Stimulated activated CD4-positive, alpha-beta T cell treated with anti-CD3 and anti-CD28 coated beads, Interleukin-12 subunit alpha, Interleukin-12 subunit beta, amount 100 ng/mL, for 4 hours (primary cell): ENCODE measurements around the gene YIF1A.
A peak's percentile ranks its signal among the peaks of the same experiment; 100 is the strongest.

Source experiments
- DNase-seq: peaks from one replicate; pipeline ENCODE4 v3.0.0-alpha.2; 2020

Gene YIF1A

GRCh38 chr11:66288671-66289547 is at the start of gene YIF1A:
Gene YIF1A, minus strand, starts transcription at chr11:66289143. Its CDS starts 158 bp downstream, at chr11:66288985.
- DNase-seq = peak; percentile 95

GRCh38 chr11:66337103-66337899 is 48.4 kb upstream of the YIF1A start:
- DNase-seq = no peak

GRCh38 chr11:66336234-66337102 is 47.5 kb upstream of the YIF1A start, which contains the start of gene RIN1:
Gene RIN1, minus strand, starts transcription at chr11:66336434. Its CDS starts 32 bp downstream, at chr11:66336402.
- DNase-seq = no peak

- DNase-seq = no peak
Observed at GRCh38 chr11:66335531-66336233, 46.7 kb upstream of the YIF1A start.

DNA sequence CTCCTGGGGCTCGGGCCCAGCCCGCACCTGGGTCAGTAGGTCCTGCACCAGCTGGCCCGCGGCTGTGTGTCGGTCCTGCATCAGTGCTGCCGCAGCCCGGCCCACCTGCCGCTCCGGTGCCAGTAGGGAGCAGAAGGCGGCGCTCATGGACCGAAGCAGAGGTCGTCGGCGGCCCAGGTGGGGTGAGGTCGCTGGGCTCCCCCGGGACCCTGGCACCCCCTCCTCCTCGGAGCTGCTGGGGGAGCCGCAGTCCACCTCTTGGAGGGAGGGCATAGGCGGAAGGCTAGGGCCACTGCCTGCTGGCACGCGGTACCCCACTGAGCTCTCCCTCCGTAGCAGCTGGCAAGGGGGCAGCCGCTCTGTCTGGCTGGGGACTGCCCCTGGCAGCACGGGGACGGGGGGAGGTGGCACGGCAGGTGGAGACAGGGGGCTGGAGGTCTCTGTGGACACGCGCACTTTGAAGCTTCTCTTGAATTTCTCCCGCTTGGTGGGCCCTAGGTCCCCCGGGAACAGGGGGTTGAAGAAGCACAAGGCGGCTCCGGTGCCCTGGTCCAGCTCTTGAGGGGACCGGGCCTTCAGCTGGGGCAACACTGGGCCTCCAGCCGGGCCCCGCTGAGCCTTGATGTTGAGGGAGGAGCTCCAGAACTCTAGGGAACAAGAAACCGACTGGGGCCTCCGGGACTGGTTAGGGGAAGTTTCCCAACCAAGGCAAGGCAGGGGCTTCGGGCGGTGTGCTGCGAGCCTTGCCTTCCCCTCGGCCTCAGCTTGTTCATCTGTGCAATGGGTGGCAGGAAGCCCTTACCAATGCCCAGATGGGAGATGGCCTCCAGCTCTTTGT is 45.9 kb upstream of the YIF1A start:
- DNase-seq = no peak

GRCh38 chr11:66333896-66334604 is 45.1 kb upstream of the YIF1A start:
- no peak for DNase-seq

DNA sequence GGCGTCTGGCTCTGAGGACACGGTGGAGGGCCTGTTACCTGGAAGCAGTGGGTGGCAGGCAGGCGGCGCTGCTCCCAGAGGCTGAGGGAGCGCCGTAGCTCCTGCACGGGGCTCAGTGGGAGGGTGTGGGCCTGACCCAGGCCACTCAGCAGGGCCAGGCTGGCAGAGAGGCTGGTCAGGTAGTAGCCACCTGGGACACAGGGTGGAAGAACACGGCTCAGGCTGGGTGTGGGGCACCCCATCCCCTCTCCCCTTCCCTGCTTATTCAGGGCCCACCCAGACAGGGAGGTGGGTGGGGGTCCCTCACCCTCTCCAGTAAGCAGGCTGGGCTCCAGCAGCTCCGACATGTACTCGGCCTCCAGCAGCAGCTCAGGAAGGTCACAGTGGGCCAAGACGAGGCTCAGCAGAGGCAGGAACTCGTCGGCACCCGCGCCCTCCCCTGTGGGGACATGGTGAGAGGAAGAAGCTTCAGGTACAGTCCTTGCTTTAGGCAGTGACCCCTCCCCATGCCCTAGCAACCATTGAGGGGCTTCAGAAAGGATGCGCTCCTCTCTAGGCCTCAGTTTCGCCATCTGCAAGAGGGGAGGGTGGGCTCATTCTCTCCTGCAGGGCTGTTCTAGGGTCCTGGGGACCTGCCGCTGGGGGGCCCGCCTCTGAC is 44.4 kb upstream of the YIF1A start:
- no peak for DNase-seq

- DNase-seq = no peak
Observed at GRCh38 chr11:66332371-66333219, 43.7 kb upstream of the YIF1A start.

DNA sequence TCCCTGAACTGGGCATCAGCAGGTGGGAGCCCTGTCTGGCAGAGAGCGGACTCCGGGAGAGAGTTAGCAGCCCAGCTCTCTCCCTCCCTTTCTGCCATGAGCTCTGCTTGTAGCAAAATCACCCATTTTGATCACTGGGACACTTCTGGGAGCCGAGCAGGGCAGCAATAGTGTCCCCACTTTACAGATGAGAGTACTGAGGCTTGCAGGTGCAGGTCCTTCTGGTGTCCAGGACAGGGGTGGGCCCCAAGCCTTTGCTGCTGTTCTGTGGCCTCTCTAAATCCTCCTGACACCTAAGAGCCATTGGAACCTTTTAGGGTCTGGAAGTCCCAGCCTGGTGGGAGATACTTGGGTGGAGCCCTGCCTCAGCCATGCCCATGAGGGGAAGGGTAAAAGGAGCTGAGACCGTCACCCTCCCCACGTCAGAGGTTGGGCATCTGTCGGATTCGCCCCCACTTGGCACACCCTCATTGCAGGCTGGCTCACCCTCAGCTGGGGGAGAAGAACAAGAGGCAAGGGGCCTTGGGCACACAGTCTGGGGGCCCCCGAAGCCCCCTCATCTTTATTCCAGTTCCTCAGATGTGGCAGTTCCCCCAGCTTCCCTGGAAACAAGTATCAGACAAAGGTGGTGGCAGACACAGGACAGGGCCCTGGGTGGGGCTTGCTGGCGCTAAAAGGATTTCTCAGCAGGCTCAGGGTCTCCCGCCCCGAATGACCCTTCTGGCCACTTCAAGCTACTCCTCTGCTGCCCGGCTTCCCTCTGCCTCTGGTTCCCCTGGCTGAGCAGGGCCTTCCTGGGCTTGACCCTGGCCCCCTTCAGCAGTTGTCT is 42.8 kb upstream of the YIF1A start:
- DNase-seq = no peak

GRCh38 chr11:66330931-66331330 is 42.0 kb upstream of the YIF1A start:
- no peak for DNase-seq

- DNase-seq = no peak
Observed at GRCh38 chr11:66329165-66329673, 40.3 kb upstream of the YIF1A start.

DNA sequence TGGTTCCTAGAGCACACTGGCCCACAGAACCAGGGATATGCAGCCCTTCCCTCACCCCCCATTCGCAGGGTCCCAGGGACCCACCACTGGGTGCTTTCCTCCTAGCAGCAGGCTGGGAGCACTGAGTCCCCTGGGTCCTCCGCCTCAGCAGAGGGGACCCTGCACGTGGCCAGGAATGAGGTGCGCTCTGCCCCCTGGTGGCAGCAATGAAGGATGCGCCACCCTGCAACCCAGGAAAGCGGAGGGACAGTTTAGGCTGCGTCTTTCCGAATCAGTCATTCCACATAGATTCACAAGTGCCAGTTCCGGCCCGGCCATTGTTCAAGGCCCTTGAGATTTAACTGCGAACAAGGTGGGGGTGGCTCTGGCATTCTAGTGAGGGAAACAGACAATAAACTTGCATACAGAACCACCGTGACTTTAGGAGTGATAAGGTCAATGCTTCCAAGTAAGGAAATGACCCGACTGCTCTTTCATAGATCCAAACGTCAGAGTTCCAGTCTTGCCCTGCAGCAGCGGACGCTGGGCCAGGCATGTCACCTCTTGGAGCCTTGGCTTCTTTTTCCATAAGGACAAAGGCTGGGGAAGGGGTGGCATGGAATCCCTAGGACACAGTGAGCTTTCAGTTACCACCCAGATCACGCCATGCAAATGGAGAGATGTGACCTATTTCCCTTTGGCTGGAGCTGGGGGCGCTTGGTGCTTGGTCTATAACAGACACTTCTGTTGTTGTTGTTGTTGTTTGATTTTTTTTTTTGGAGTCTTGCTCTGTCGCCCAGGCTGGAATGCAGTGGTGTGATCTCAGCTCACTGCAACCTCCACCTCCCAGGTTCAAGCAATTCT is 39.6 kb upstream of the YIF1A start:
- DNase-seq = peak; percentile 80

GRCh38 chr11:66328031-66328301 is 39.0 kb upstream of the YIF1A start:
- no peak for DNase-seq

DNA sequence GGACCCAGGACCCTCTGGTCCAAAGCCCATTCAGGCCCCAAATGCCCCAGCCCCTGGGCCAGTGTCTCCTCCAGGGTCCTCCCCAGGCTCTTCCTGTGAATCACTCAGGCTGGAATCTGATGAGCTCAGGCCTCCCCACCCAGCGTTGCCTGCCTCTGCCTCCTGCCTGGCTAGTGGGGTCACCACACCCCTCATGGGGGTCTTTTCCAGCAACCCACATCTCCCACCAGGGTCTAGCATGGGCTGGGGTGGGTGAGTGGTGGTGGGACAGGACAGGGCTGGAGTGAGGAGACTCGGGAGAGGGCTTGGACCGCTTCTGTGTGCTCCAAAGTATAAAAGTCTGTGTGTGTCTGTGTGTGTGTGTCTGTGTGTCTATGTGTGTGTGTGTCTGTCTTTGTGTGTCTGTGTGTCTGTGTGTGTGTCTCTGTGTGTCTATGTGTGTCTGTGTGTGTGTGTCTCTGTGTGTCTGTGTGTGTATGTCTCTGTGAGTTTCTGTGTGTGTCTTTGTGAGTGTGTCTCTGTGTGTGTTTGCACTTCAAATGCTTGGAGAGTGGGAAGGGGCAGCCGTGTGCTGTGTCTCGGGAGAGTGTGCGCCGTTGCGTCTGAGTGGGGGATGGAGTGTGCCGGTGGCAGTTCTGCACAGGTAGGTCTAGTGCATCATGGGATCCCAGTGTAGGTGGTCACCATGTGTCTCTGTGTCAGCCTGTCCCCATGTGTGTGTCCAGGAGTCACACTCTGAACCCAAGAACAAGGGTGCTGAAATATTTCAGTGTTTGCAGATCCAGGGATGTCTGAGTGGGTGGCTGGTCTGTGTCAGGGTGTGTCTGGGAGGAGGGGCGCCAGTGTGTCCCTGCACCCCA is 38.5 kb upstream of the YIF1A start:
- DNase-seq = no peak

GRCh38 chr11:66326261-66327111 is 37.5 kb upstream of the YIF1A start:
- no peak for DNase-seq
